GM19395 (cell line): ENCODE results near the gene CRYM.
"Not testable (repeated sequence)": the region's sequence is repeated elsewhere in the genome, so short reads cannot be mapped to it uniquely, and the experiment has no call there.

Source experiments
- ATAC-seq: cut with Tn5 transposase; IDR thresholded peaks from one replicate; pipeline ENCODE4 v1.9.1; 2021; ENCODE audit warnings: mild to moderate bottlenecking, moderate library complexity; ENCODE audit not compliant: unreplicated experiment

The CRYM gene

GRCh38 chr16:21277927-21278706 lies at the start of gene CRYM:
TSS of gene CRYM (minus strand) at chr16:21278290. CDS start at chr16:21278251, 39 bp downstream.
- ATAC-seq, result no peak

GRCh38 chr16:21327046-21327445 lies 49.0 kb upstream of the CRYM start:
- no peak for ATAC-seq

- no peak for ATAC-seq
Observed at GRCh38 chr16:21326459-21326858, 48.4 kb upstream of the CRYM start.

GRCh38 chr16:21324267-21324666 lies 46.2 kb upstream of the CRYM start:
- ATAC-seq, result no peak

GRCh38 chr16:21322251-21322650 lies 44.2 kb upstream of the CRYM start:
- ATAC-seq, result not testable (repeated sequence)

GRCh38 chr16:21321736-21322135 lies 43.6 kb upstream of the CRYM start:
- no peak for ATAC-seq

- ATAC-seq, result no peak
Observed at GRCh38 chr16:21314339-21314738, 36.2 kb upstream of the CRYM start.

GRCh38 chr16:21312863-21313372 lies 34.8 kb upstream of the CRYM start:
- not testable (repeated sequence) for ATAC-seq

GRCh38 chr16:21312046-21312445 lies 34.0 kb upstream of the CRYM start:
- not testable (repeated sequence) for ATAC-seq

- ATAC-seq, result not testable (repeated sequence)
Observed at GRCh38 chr16:21306712-21307111, 28.6 kb upstream of the CRYM start.

GRCh38 chr16:21302898-21303528 lies 24.9 kb upstream of the CRYM start:
- ATAC-seq, result no peak

- ATAC-seq, result no peak
Observed at GRCh38 chr16:21302454-21302853, 24.4 kb upstream of the CRYM start.

GRCh38 chr16:21301895-21302291 lies 23.8 kb upstream of the CRYM start:
- no peak for ATAC-seq

GRCh38 chr16:21301168-21301894 lies 23.2 kb upstream of the CRYM start:
- ATAC-seq, result peak; percentile 71

GRCh38 chr16:21300309-21301167 lies 22.4 kb upstream of the CRYM start:
- ATAC-seq, result peak; percentile 56

- ATAC-seq, result not testable (repeated sequence)
Observed at GRCh38 chr16:21289789-21290188, 11.7 kb upstream of the CRYM start.

- no peak for ATAC-seq
Observed at GRCh38 chr16:21285314-21285713, 7.2 kb upstream of the CRYM start.

- no peak for ATAC-seq
Observed at GRCh38 chr16:21284414-21284813, 6.3 kb upstream of the CRYM start.

- ATAC-seq, result no peak
Observed at GRCh38 chr16:21283521-21284289, 5.6 kb upstream of the CRYM start.
